Stimulated activated CD4-positive, alpha-beta T cell treated with anti-CD3 and anti-CD28 coated beads, Interleukin-12 subunit alpha, Interleukin-12 subunit beta, amount 100 ng/mL, for 24 hours (primary cell): ENCODE results near the gene TIMM17B.

Source experiments
- DNase-seq, 2 experiments: peaks; one replicate each; pipeline ENCODE4 v3.0.0-alpha.2; 2020; ENCODE audit warnings: low read depth in 2 of 2

The TIMM17B gene

GRCh38 chrX:48897625-48898306 is at the start of gene TIMM17B, which contains the start of gene PQBP1:
Gene TIMM17B (minus strand): TSS chrX:48897768. CDS start chrX:48897749, 19 bp downstream.
Gene PQBP1 (plus strand): TSS chrX:48897930. CDS start chrX:48898510, 580 bp downstream.
- peak; percentile 70 to 78 for DNase-seq

GRCh38 chrX:48945517-48946348 is 48.2 kb upstream of the TIMM17B start:
- no peak for DNase-seq

GRCh38 chrX:48942895-48943294 is 45.3 kb upstream of the TIMM17B start:
- no peak for DNase-seq

GRCh38 chrX:48940404-48940955 is 42.9 kb upstream of the TIMM17B start:
- no peak for DNase-seq

- DNase-seq: no peak
Measured at GRCh38 chrX:48939524-48940228, 42.1 kb upstream of the TIMM17B start.

- peak; percentile 50 to 60 for DNase-seq
Measured at GRCh38 chrX:48938721-48939425, 41.3 kb upstream of the TIMM17B start.

- peak; percentile 72 to 82 for DNase-seq
Measured at GRCh38 chrX:48937054-48937907, 39.7 kb upstream of the TIMM17B start.

- DNase-seq: no peak
Measured at GRCh38 chrX:48936429-48937053, 39.0 kb upstream of the TIMM17B start.

- no peak for DNase-seq
Measured at GRCh38 chrX:48935301-48935670, 37.7 kb upstream of the TIMM17B start.

- DNase-seq: no peak
Measured at GRCh38 chrX:48934581-48935300, 37.2 kb upstream of the TIMM17B start.

GRCh38 chrX:48933757-48934156 is 36.2 kb upstream of the TIMM17B start:
- no peak for DNase-seq

GRCh38 chrX:48927736-48928382 is 30.3 kb upstream of the TIMM17B start:
- no peak for DNase-seq

- DNase-seq: no peak
Measured at GRCh38 chrX:48927123-48927522, 29.6 kb upstream of the TIMM17B start.

- no peak for DNase-seq
Measured at GRCh38 chrX:48924270-48924669, 26.7 kb upstream of the TIMM17B start.

GRCh38 chrX:48923771-48924170 is 26.2 kb upstream of the TIMM17B start:
- no peak for DNase-seq

- no peak for DNase-seq
Measured at GRCh38 chrX:48920718-48921104, 23.1 kb upstream of the TIMM17B start.

- no peak for DNase-seq
Measured at GRCh38 chrX:48919947-48920717, 22.6 kb upstream of the TIMM17B start.

- no peak for DNase-seq
Measured at GRCh38 chrX:48919360-48919841, 21.8 kb upstream of the TIMM17B start.
